Psoas muscle (tissue), 8 donors: ENCODE measurements around the gene IDH2. TPM values are rescaled to one million over a fixed set of nuclear protein-coding genes. Genes with fewer than 3 reads are reported as not detected.
"Not testable (repeated sequence)": the region's sequence is repeated elsewhere in the genome, so short reads cannot be mapped to it uniquely, and the experiment has no call there.

Source experiments
- ATAC-seq, 4 donors: fragments of 200-7000 bp; cut with Tn5 transposase; one replicate each; pipeline ENCODE4 v1.9.1; 2020; ENCODE audit warnings: moderate library complexity in 3 of 4, mild to moderate bottlenecking in 2 of 4
- DNase-seq, 2 donors: peaks; one replicate each; pipeline ENCODE4 v3.0.0-alpha.2; 2020
- H3K27ac ChIP-seq: fragments of 200-600 bp; one replicate; pipeline ENCODE4 v1.8.0; 2022
- H3K27me3 ChIP-seq, 3 donors: fragments of 200-600 bp in 1 of 3; one replicate each; pipeline versions ENCODE4 v1.6.1 to v1.8.0; 2013 to 2022; ENCODE audit warnings: low read length in 2 of 3, mild to moderate bottlenecking in 2 of 3, moderate library complexity in 1 of 3; ENCODE audit not compliant: insufficient read depth in 3 of 3
- H3K36me3 ChIP-seq, 2 donors: fragments of 200-600 bp in 1 of 2; one replicate each; pipeline versions ENCODE4 v1.6.1 to v1.8.0; 2013 to 2022; ENCODE audit warnings: low read depth in 1 of 2, mild to moderate bottlenecking in 1 of 2, moderate library complexity in 1 of 2; ENCODE audit not compliant: insufficient read depth in 1 of 2
- H3K4me1 ChIP-seq: fragments of 200-600 bp; one replicate; pipeline ENCODE4 v1.8.0; 2022
- H3K4me3 ChIP-seq: fragments of 200-600 bp; one replicate; pipeline ENCODE4 v1.8.0; 2022; ENCODE audit warnings: mild to moderate bottlenecking
- H3K9me3 ChIP-seq: fragments of 200-600 bp; one replicate; pipeline ENCODE4 v1.8.0; 2022
- WGBS, 3 donors: extraction: QIAGEN DNeasy Blood & Tissue Kit; methylation state at CpG; one replicate each; pipeline versions ENCODE4 v1.1.6 to v1.1.7; 2013; 5-methylcytosine and 5-hydroxymethylcytosine counted together
- intact Hi-C, 2 donors: fragments of 100-400 bp; cut with DNase I; formaldehyde crosslinking; loops; one replicate each; pipeline versions ENCODE4 v1.11.0 to v1.14.2; 2022
- long read RNA-seq, 2 donors: library from polyadenylated mRNA; unstranded; transcript quantifications; one replicate each; pipeline ENCODE4 v2.0.0, GENCODE V29; 2021
- polyA plus RNA-seq, 3 donors: library from polyadenylated mRNA; stranded (reverse); fragments of 200-250 nt; gene quantifications; one replicate each; pipeline ENCODE4 v1.2.3, GENCODE V29; 2013
- total RNA-seq, 4 donors: library from RNA; stranded (reverse); fragmentation: NEBNext Ultra II Directional in 2 of 4; extraction: Animal tissue kit (Norgen Biotek cat#: 25700) in 2 of 4; gene quantifications; one replicate each; pipeline versions ENCODE4 v1.2.1 to v1.2.4, GENCODE V29; 2021 to 2023
- TF ChIP-seq, protein P1 (sequence below): fragments of 200-600 bp; IDR thresholded peaks from one replicate; pipeline ENCODE4 v1.8.0; 2022; ENCODE audit warnings: antibody characterized with exemption
- donor health status: healthy with polysubstance abuse.
- donor health status: DM: no; HTN: no; CAD: no; lungs with moderate emphysema.
- donor health status: Bipolar disorder and iron deficiency.
- donor health status: healthy.
- donor health status: DM: yes; HTN: yes; CAD: no.
- donor health status: DM: no; HTN: no; CAD: no.
- donor health status: DM: no; HTN: no; CAD: no.
- donor health status: DM: yes; HTN: yes; CAD: no.

IDH2 gene
- total RNA-seq (100 to 1,000 TPM; 513 to 926 (median 752) TPM), polyA plus RNA-seq (100 to 1,000 TPM; 365 to 759 (median 405) TPM)
- long read RNA-seq, donor 1, transcript IDH2-201 (11 exons, 2,694 nt) = major isoform, 916 of 1,013 reads
- long read RNA-seq, donor 1, partial matches to known transcripts = 66 of 1,013 reads
- long read RNA-seq, donor 1, other reads (novel, unspliced or antisense) = 30 of 1,013 reads
- long read RNA-seq, donor 2, transcript IDH2-204 (9 exons, 1,449 nt) = minor isoform, 7 of 2,558 reads
- long read RNA-seq, donor 2, transcript IDH2-201 (11 exons, 2,694 nt) = major isoform, 2,345 of 2,558 reads
- long read RNA-seq, donor 2, partial matches to known transcripts = 160 of 2,558 reads
- long read RNA-seq, donor 2, other reads (novel, unspliced or antisense) = 46 of 2,558 reads

GRCh38 chr15:90101969-90102890 is at the start of gene IDH2:
TSS of gene IDH2 (minus strand) at chr15:90102468. CDS start at chr15:90102390, 78 bp downstream.
- Histone ChIP-seq H3K9me3 (no peaks in the 10 kb centered on the region), H3K4me3 (peak within 1 kb of the TSS; percentile 95), H3K27ac (peak within 1 kb of the TSS; percentile 100), H3K4me1 (peaks cover 73% of the 10 kb centered on the region), H3K36me3 (no peaks in the 10 kb centered on the region), H3K27me3 (no peaks in the 10 kb centered on the region)
- WGBS, 3 donors = 0 to 1% (median 1%) methylated on average over 63 to 104 of the region's 104 CpGs
- intact Hi-C loops = no loop called here
- TF ChIP-seq, protein P1, sequence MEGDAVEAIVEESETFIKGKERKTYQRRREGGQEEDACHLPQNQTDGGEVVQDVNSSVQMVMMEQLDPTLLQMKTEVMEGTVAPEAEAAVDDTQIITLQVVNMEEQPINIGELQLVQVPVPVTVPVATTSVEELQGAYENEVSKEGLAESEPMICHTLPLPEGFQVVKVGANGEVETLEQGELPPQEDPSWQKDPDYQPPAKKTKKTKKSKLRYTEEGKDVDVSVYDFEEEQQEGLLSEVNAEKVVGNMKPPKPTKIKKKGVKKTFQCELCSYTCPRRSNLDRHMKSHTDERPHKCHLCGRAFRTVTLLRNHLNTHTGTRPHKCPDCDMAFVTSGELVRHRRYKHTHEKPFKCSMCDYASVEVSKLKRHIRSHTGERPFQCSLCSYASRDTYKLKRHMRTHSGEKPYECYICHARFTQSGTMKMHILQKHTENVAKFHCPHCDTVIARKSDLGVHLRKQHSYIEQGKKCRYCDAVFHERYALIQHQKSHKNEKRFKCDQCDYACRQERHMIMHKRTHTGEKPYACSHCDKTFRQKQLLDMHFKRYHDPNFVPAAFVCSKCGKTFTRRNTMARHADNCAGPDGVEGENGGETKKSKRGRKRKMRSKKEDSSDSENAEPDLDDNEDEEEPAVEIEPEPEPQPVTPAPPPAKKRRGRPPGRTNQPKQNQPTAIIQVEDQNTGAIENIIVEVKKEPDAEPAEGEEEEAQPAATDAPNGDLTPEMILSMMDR = peak; percentile 4
- DNase-seq (peak; percentile 88 to 90), ATAC-seq (peak; percentile 62 to 75 (median 70))

GRCh38 chr15:90150551-90150950 is 48.3 kb upstream of the IDH2 start:
- H3K27me3 ChIP-seq, H3K27ac ChIP-seq, H3K9me3 ChIP-seq, H3K36me3 ChIP-seq, intact Hi-C loops, ATAC-seq, H3K4me3 ChIP-seq, DNase-seq, H3K4me1 ChIP-seq: not testable (repeated sequence)
- WGBS, 3 donors = 92 to 95% (median 94%) methylated on average over 10 of the region's 10 CpGs

- intact Hi-C loops = no loop called here
- Histone ChIP-seq H3K36me3 (no peaks in the 10 kb centered on the region), H3K27ac (no peak overlapping the region), H3K9me3 (no peaks in the 10 kb centered on the region), H3K27me3 (no peaks in the 10 kb centered on the region), H3K4me1 (no peaks in the 10 kb centered on the region), H3K4me3 (no peak overlapping the region)
- TF ChIP-seq, protein P1 = no peak
- 78 to 79% (median 78%) methylated on average over 14 of the region's 14 CpGs for WGBS, 3 donors
- DNase-seq (no peak), ATAC-seq (no peak)
Measured at GRCh38 chr15:90149609-90150340, 47.5 kb upstream of the IDH2 start.

GRCh38 chr15:90146198-90146761 is 44.0 kb upstream of the IDH2 start:
- ATAC-seq, H3K4me3 ChIP-seq, H3K4me1 ChIP-seq, H3K27ac ChIP-seq, H3K27me3 ChIP-seq, intact Hi-C loops, DNase-seq, H3K36me3 ChIP-seq, H3K9me3 ChIP-seq: not testable (repeated sequence)
- WGBS, 3 donors = 94% methylated on average over 7 of the region's 7 CpGs

DNA sequence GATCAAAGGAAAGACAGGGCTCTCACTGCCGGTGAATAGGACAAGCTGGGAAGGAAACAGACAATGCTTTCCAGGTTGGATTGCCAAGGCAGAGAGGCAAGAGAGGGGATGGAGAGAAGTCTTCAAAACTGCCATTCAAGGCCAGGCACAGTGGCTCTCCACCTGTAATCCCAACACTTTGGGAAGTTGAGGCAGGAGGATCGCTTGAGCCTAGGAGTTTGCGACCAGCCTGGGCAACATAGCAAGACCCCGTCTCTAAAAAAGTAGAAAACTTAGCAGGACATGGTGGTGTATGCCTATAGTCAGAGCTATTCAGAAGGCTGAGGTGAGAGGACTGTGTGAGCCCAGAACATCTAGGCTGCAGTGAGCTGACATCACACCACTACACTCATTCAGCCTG is 43.5 kb upstream of the IDH2 start:
- no peaks in the 10 kb centered on the region for H3K9me3 ChIP-seq
- WGBS, 3 donors = 83 to 89% (median 88%) methylated on average over 4 of the region's 4 CpGs
- no peaks in the 10 kb centered on the region for H3K36me3 ChIP-seq
- ATAC-seq (no peak), DNase-seq (no peak)
- TF ChIP-seq, protein P1 = no peak
- peaks cover 4% of the 10 kb centered on the region for H3K4me1 ChIP-seq
- H3K27ac ChIP-seq = no peak overlapping the region
- no peak overlapping the region for H3K4me3 ChIP-seq
- intact Hi-C loops = no loop called here
- no peaks in the 10 kb centered on the region for H3K27me3 ChIP-seq
